ENCODE measurements around the gene PHOX2B. TPM values are rescaled to one million over a fixed set of nuclear protein-coding genes. Genes with fewer than 3 reads are reported as not detected.

The PHOX2B gene
- total and polyA plus RNA-seq, 2 of the 8 experiments (the other 6 are each of a cell fraction or from before 2014, with no cell fraction given): not detected

DNA sequence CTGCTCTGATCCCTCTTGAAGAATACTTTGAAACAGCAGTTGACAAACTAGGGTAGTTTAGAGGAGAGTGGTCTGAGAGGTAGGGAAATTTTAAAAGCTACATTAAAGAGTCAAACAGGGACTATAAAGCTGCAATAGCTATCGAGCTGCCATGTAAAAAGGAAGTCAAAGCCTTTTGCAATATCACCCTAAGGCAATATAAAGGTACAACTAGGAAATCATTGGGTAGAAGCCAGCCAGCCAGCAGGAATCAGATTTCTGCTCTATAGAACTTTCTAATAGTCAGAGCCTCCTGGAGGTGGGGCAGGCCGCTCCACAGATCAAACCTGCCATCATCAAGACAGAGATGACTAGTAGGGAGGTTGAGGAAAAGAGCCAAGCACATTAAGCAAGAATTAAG is 15.2 kb upstream of the PHOX2B start:
- Histone ChIP-seq H3K4me1 (replicated peaks in 1 of 4; ENCODE audit: control insufficient read depth in 3 of 4, insufficient read depth in 4 of 4, low read length in 3 of 4) (no peaks in the 10 kb centered on the region), H2BK120ac (replicated peaks; ENCODE audit: low read depth, low read length) (no peak overlapping the region), H3K18ac (ENCODE audit: extremely low read depth, low read length) (no peak overlapping the region), H4K20me1 (replicated peaks in 1 of 2; ENCODE audit: control insufficient read depth in 1 of 2, insufficient read depth in 2 of 2, low read length in 2 of 2) (no peaks in the 10 kb centered on the region), H3K27me3 (replicated peaks in 1 of 4; ENCODE audit: control insufficient read depth in 3 of 4, extremely low read depth in 1 of 4, insufficient read depth in 3 of 4, low read length in 3 of 4) (no peaks in the 10 kb centered on the region), H2AFZ (ENCODE audit: low read length) (no peak overlapping the region), H3K23me2 (ENCODE audit: low read depth, low read length) (no peaks in the 10 kb centered on the region), H3K27ac (ENCODE audit: low read depth, low read length) (no peak overlapping the region), H3K56ac (replicated peaks; ENCODE audit: insufficient read length, low read depth, low read length) (no peak overlapping the region), H3K23ac (ENCODE audit: insufficient read length) (no peak overlapping the region), H3K9me3 (ENCODE audit: insufficient read depth in 2 of 2, low read depth in 1 of 2, low read length in 1 of 2) (no peaks in the 10 kb centered on the region), H4K5ac (ENCODE audit: insufficient read length, low read depth, low read length) (no peak overlapping the region), H3K4me2 (ENCODE audit: insufficient read depth in 1 of 2, low read depth in 2 of 2, low read length in 2 of 2) (no peak overlapping the region), H4K91ac (replicated peaks; ENCODE audit: insufficient read length, low read length) (no peak overlapping the region), H2BK5ac (ENCODE audit: low read depth, low read length) (no peak overlapping the region), H2AK5ac (ENCODE audit: low read depth, low read length) (no peak overlapping the region), H3K9ac (replicated peaks in 1 of 4; ENCODE audit: extremely low read depth in 1 of 4, low read depth in 3 of 4, low read length in 3 of 4) (no peak overlapping the region), H3K36me3 (ENCODE audit: control insufficient read depth in 2 of 4, insufficient read depth in 4 of 4, low read length in 3 of 4) (no peaks in the 10 kb centered on the region), H3K4me3 (ENCODE audit: extremely low read depth in 1 of 4, insufficient read depth in 2 of 4, low read depth in 3 of 4, low read length in 4 of 4) (no peak overlapping the region), H2BK12ac (ENCODE audit: low read depth, low read length) (no peak overlapping the region), H2BK15ac (ENCODE audit: low read length) (no peak overlapping the region), H3K4ac (replicated peaks; ENCODE audit: insufficient read length, low read depth, low read length) (no peak overlapping the region), H2BK20ac (ENCODE audit: low read length) (no peak overlapping the region), H3K79me1 (ENCODE audit: low read depth, low read length) (no peaks in the 10 kb centered on the region), H4K8ac (ENCODE audit: extremely low read depth, insufficient read depth, low read length) (no peak overlapping the region), H3K14ac (ENCODE audit: insufficient read length) (no peak overlapping the region), H3K79me2 (ENCODE audit: control insufficient read depth in 1 of 2, insufficient read depth in 2 of 2, low read length in 2 of 2) (no peaks in the 10 kb centered on the region)
- TF ChIP-seq CHD1 (IDR thresholded peaks at IDR 0.05; ENCODE audit: low read depth, low read length) (no peak), GABPA (IDR thresholded peaks at IDR 0.05; ENCODE audit: borderline replicate concordance, insufficient read depth, low read length) (no peak), ASH2L (IDR thresholded peaks at IDR 0.05; ENCODE audit: low read length) (no peak), EGR1 (IDR thresholded peaks at IDR 0.05; ENCODE audit: borderline replicate concordance, low read depth, low read length) (no peak), CHD2 (IDR thresholded peaks at IDR 0.05; ENCODE audit: low read length) (no peak), POLR2AphosphoS5 (IDR thresholded peaks at IDR 0.05; ENCODE audit: low read depth, low read length) (no peak), JUND (IDR thresholded peaks at IDR 0.05; ENCODE audit: low read length) (no peak), SRF (IDR thresholded peaks at IDR 0.05; ENCODE audit: low read depth, low read length) (no peak), HDAC2 (IDR thresholded peaks at IDR 0.05; ENCODE audit: borderline replicate concordance in 1 of 2, low read depth in 2 of 2, low read length in 2 of 2) (no peak)
- ChIA-PET POLR2A (ENCODE audit: partially characterized antibody) (no interaction called here), CTCF (ENCODE audit: partially characterized antibody) (interaction anchor here (1.1 to 2.3 kb wide), 6 partner anchors 11 to 124 kb away, joined by 4 to 7 read pairs (median 6); no protein-coding TSS in a partner anchor)
- DNase-seq (ENCODE audit: low read depth in 1 of 2, low spot score in 2 of 2) (no peak), FAIRE-seq (no peak)
- WGBS, 2 experiments (ENCODE audit: extremely low coverage in 1 of 2, insufficient coverage in 1 of 2, insufficient read length in 1 of 2, insufficient replicate concordance in 2 of 2, low coverage in 1 of 2, low lambda C conversion rate in 2 of 2, missing lambda C conversion rate in 1 of 2): 82% methylated on average over 2 of the region's 2 CpGs; no CpG with 5 or more reads in 1 of the 2 experiments
